SK-N-MC (cell line): Measurements from ENCODE around the gene DHRS4L2.
"Not testable (repeated sequence)": the region's sequence is repeated elsewhere in the genome, so short reads cannot be mapped to it uniquely, and the experiment has no call there.

Source experiments
- EZH2 ChIP-seq: fragments of 200-600 bp; sonication (generic); IDR thresholded peaks from one replicate; pipeline ENCODE4 v1.6.1; 2017; ENCODE audit warnings: antibody characterized with exemption
- POLR2AphosphoS5 ChIP-seq: IDR thresholded peaks from 2 replicates; pipeline ENCODE4 v1.6.1; 2012; ENCODE audit warnings: mild to moderate bottlenecking, low read depth, low read length, borderline replicate concordance

GRCh38 chr14:23954965-23955364, 33.8 kb upstream of the DHRS4L2 start:
- TF ChIP-seq POLR2AphosphoS5, EZH2: not testable (repeated sequence)
